Keratinocyte (primary cell): ENCODE results near the gene PDZD7.

ENCODE experiments used
- EZH2 ChIP-seq: IDR thresholded peaks from one replicate; pipeline ENCODE4 v1.6.1; 2012; ENCODE audit warnings: inconsistent platforms, mild to moderate bottlenecking, low read length, moderate library complexity
- TF ChIP-seq, protein P1 (sequence below), 3 experiments: IDR thresholded peaks in 1 of 3; conservative IDR thresholded peaks in 1 of 3; optimal IDR thresholded peaks in 1 of 3; 2 replicates in 2 of 3; 3 replicates in 1 of 3; pipeline versions ENCODE3 to v1.5.1; 2011; ENCODE audit warnings: low read length in 3 of 3, mild to moderate bottlenecking in 3 of 3, moderate library complexity in 2 of 3, control low read depth in 1 of 3, inconsistent platforms in 1 of 3; ENCODE audit not compliant: insufficient read depth in 2 of 3; ENCODE audit errors: extremely low read depth in 1 of 3

DNA sequence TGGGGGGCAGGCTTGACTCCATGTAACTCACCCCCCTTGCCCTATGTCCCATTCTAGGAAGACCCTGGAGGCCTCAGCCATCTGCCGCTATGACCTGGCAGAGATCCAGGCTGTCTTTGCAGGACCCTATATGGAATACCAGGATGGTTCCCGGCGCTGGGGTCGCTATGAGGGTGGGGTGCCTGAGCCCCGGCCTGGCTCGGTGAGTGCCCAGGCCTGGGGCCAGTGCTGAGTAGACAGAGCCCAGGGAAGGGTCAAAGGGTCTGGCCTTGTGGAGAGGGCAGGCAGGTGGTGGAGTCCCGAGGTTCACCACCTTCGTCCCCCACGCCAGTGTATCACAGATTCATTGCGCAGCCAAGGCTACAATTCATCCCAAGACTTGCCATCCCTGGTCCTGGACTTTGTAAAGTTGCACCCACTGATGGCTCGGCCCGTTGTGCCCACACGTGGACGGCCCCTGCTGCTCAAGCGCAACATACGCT is 51.1 kb downstream of the PDZD7 start:
- no peak for TF ChIP-seq EZH2
- TF ChIP-seq, protein P1, sequence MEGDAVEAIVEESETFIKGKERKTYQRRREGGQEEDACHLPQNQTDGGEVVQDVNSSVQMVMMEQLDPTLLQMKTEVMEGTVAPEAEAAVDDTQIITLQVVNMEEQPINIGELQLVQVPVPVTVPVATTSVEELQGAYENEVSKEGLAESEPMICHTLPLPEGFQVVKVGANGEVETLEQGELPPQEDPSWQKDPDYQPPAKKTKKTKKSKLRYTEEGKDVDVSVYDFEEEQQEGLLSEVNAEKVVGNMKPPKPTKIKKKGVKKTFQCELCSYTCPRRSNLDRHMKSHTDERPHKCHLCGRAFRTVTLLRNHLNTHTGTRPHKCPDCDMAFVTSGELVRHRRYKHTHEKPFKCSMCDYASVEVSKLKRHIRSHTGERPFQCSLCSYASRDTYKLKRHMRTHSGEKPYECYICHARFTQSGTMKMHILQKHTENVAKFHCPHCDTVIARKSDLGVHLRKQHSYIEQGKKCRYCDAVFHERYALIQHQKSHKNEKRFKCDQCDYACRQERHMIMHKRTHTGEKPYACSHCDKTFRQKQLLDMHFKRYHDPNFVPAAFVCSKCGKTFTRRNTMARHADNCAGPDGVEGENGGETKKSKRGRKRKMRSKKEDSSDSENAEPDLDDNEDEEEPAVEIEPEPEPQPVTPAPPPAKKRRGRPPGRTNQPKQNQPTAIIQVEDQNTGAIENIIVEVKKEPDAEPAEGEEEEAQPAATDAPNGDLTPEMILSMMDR (optimal IDR thresholded peaks at IDR 0.05 in 1 of 3, IDR thresholded peaks at IDR 0.05 in 1 of 3, conservative IDR thresholded peaks at IDR 0.05 in 1 of 3; ENCODE audit: extremely low read depth in 1 of 3, insufficient read depth in 2 of 3, low read length in 3 of 3) = no peak
